GM23338 (cell line): Measurements from ENCODE around the gene PCNX3. TPM values are rescaled to one million over a fixed set of nuclear protein-coding genes. Genes with fewer than 3 reads are reported as not detected.

Experiments
- ATAC-seq: fragments of 200-7000 bp; cut with Tn5 transposase; 3 replicates; pipeline ENCODE4 v1.9.1; 2020
- DNase-seq: peaks from one replicate; pipeline ENCODE4 v3.0.0-alpha.2; 2015; ENCODE audit warnings: low spot score
- H2AFZ ChIP-seq: fragments of 200-600 bp; sonication (generic); 2 replicates; pipeline ENCODE4 v1.8.0; 2016; ENCODE audit warnings: antibody characterized with exemption, mild to moderate bottlenecking, moderate library complexity
- H3F3A ChIP-seq: fragments of 200-600 bp; sonication (generic); replicated peaks from 2 replicates; pipeline ENCODE4 v1.8.0; 2017; ENCODE audit warnings: antibody characterized with exemption, mixed run types, low read depth
- H3K27ac ChIP-seq: fragments of 200-600 bp; sonication (generic); 2 replicates; pipeline ENCODE4 v1.6.1; 2016; ENCODE audit warnings: low read depth
- H3K27me3 ChIP-seq: fragments of 200-600 bp; sonication (generic); 2 replicates; pipeline ENCODE4 v1.8.0; 2016; ENCODE audit warnings: mild to moderate bottlenecking, mixed run types, moderate library complexity; ENCODE audit not compliant: insufficient read depth
- H3K36me3 ChIP-seq: fragments of 200-600 bp; sonication (generic); 2 replicates; pipeline ENCODE4 v1.8.0; 2016; ENCODE audit warnings: mild to moderate bottlenecking; ENCODE audit not compliant: insufficient read depth
- H3K4me1 ChIP-seq: fragments of 200-600 bp; sonication (generic); 2 replicates; pipeline ENCODE4 v1.8.0; 2016; ENCODE audit warnings: mild to moderate bottlenecking, moderate library complexity; ENCODE audit not compliant: insufficient read depth
- H3K4me2 ChIP-seq: fragments of 200-600 bp; sonication (generic); 2 replicates; pipeline ENCODE4 v1.7.1; 2017; ENCODE audit warnings: mixed run types
- H3K4me3 ChIP-seq: fragments of 200-600 bp; sonication (generic); 2 replicates; pipeline ENCODE4 v1.6.1; 2016; ENCODE audit warnings: mixed run types
- H3K79me2 ChIP-seq: fragments of 200-600 bp; sonication (generic); replicated peaks from 2 replicates; pipeline ENCODE4 v1.8.0; 2017; ENCODE audit warnings: mild to moderate bottlenecking; ENCODE audit not compliant: insufficient read depth
- H3K9me2 ChIP-seq: fragments of 200-600 bp; sonication (generic); 2 replicates; pipeline ENCODE4 v1.8.0; 2017; ENCODE audit not compliant: insufficient read depth
- H4K20me1 ChIP-seq: fragments of 200-600 bp; sonication (generic); replicated peaks from 2 replicates; pipeline ENCODE4 v1.8.0; 2017; ENCODE audit warnings: mild to moderate bottlenecking; ENCODE audit not compliant: insufficient read depth
- H3K27ac Mint-ChIP-seq: 2 replicates; pipeline ENCODE4 v1.8.0; 2020; ENCODE audit warnings: inconsistent platforms, mild to moderate bottlenecking, moderate library complexity, mixed read lengths
- H3K27me3 Mint-ChIP-seq: 3 replicates; pipeline ENCODE4 v1.8.0; 2022; ENCODE audit warnings: low read depth, mild to moderate bottlenecking, moderate library complexity, mixed read lengths, inconsistent platforms; ENCODE audit not compliant: insufficient read depth, poor library complexity
- H3K36me3 Mint-ChIP-seq: 3 replicates; pipeline ENCODE4 v1.8.0; 2021; ENCODE audit warnings: low read depth, mild to moderate bottlenecking, inconsistent platforms, moderate library complexity, mixed read lengths
- H3K4me1 Mint-ChIP-seq: 3 replicates; pipeline ENCODE4 v1.8.0; 2020; ENCODE audit warnings: mild to moderate bottlenecking, inconsistent platforms, mixed read lengths
- H3K4me3 Mint-ChIP-seq: 3 replicates; pipeline ENCODE4 v1.8.0; 2021; ENCODE audit warnings: moderate library complexity, mild to moderate bottlenecking, inconsistent platforms, mixed read lengths
- H3K9me3 Mint-ChIP-seq: 3 replicates; pipeline ENCODE4 v1.8.0; 2020; ENCODE audit warnings: moderate library complexity, mild to moderate bottlenecking, inconsistent platforms, mixed read lengths
- CREB1 ChIP-seq: fragments of 250-450 bp; sonication (Bioruptor Pico); IDR thresholded peaks from 2 replicates; pipeline ENCODE4 v1.5.0; 2020; ENCODE audit warnings: low read depth, mild to moderate bottlenecking, moderate library complexity
- CTCF ChIP-seq, 2 experiments: fragments of 200-600 bp in 1 of 2; sonication (generic) in 1 of 2; conservative IDR thresholded peaks; 2 replicates each; pipeline versions ENCODE4 v1.5.1 to v1.6.1; 2016 to 2017; ENCODE audit warnings: antibody characterized with exemption in 2 of 2, low read depth in 2 of 2, mild to moderate bottlenecking in 2 of 2, moderate library complexity in 1 of 2
- EZH2 ChIP-seq: fragments of 200-600 bp; sonication (generic); IDR thresholded peaks from one replicate; pipeline ENCODE4 v1.8.0; 2017; ENCODE audit warnings: antibody characterized with exemption, mild to moderate bottlenecking, low read depth; ENCODE audit not compliant: unreplicated experiment
- EZH2phosphoT487 ChIP-seq: fragments of 200-600 bp; sonication (generic); IDR thresholded peaks from one replicate; pipeline ENCODE4 v1.8.1; 2018; ENCODE audit warnings: antibody characterized with exemption; ENCODE audit not compliant: unreplicated experiment
- JUNB ChIP-seq: IDR thresholded peaks from one replicate; pipeline ENCODE4 v1.6.1; 2016; ENCODE audit warnings: antibody characterized with exemption; ENCODE audit not compliant: unreplicated experiment
- NANOG ChIP-seq: IDR thresholded peaks from 2 replicates; pipeline ENCODE4 v1.6.1; 2016; ENCODE audit warnings: antibody characterized with exemption, borderline replicate concordance
- POLR2AphosphoS5 ChIP-seq: IDR thresholded peaks from 2 replicates; pipeline ENCODE4 v1.6.1; 2016; ENCODE audit warnings: antibody characterized with exemption, low read depth
- STAT1 ChIP-seq: IDR thresholded peaks from one replicate; pipeline ENCODE4 v1.6.1; 2016; ENCODE audit warnings: antibody characterized with exemption; ENCODE audit not compliant: unreplicated experiment
- ZNF114 ChIP-seq: fragments of 250-450 bp; sonication (Bioruptor Pico); IDR thresholded peaks from 2 replicates; pipeline ENCODE4 v1.5.0; 2020; ENCODE audit warnings: mild to moderate bottlenecking, moderate library complexity
- ZNF331 ChIP-seq: fragments of 250-450 bp; sonication (Bioruptor Pico); IDR thresholded peaks from 2 replicates; pipeline ENCODE4 v1.5.0; 2020; ENCODE audit warnings: low read depth, mild to moderate bottlenecking, moderate library complexity
- polyA plus RNA-seq: library from polyadenylated mRNA; unstranded; fragments of >200 nt; fragmentation: Nextera tagmentation; extraction: Ambion mirVana; gene quantifications from 2 replicates; pipeline ENCODE4 v1.2.1, GENCODE V29; 2016
- total RNA-seq: library from RNA; depleted of rRNA; stranded (reverse); fragments of >200 nt; shearing (Covaris generic); gene quantifications from 2 replicates; pipeline ENCODE4 v1.2.3, GENCODE V29; 2014
- TF ChIP-seq, protein P1 (sequence below): fragments of 250-450 bp; sonication (Bioruptor Pico); IDR thresholded peaks from 2 replicates; pipeline ENCODE4 v1.5.0; 2020; ENCODE audit warnings: mild to moderate bottlenecking, moderate library complexity
- TF ChIP-seq, protein P2 (sequence below): IDR thresholded peaks from one replicate; pipeline ENCODE4 v1.6.1; 2018; ENCODE audit warnings: antibody characterized with exemption; ENCODE audit not compliant: unreplicated experiment
- TF ChIP-seq, protein P3 (sequence below): IDR thresholded peaks from 2 replicates; pipeline ENCODE4 v1.6.1; 2016; ENCODE audit warnings: antibody characterized with exemption

PCNX3 gene
- total and polyA plus RNA-seq, 2 experiments from 2014 or later: 8.7 to 52.2 TPM

GRCh38 chr11:65650547-65651338 is 35.2 kb downstream of the PCNX3 start:
- Mint-ChIP-seq H3K4me1 (peaks cover 22% of the 10 kb centered on the region), H3K4me3 (no peak overlapping the region), H3K27me3 (peaks cover 15% of the 10 kb centered on the region), H3K9me3 (no peaks in the 10 kb centered on the region), H3K36me3 (peaks cover 18% of the 10 kb centered on the region), H3K27ac (no peak overlapping the region)
- Histone ChIP-seq H3K4me1 (peaks cover 21% of the 10 kb centered on the region), H3K27me3 (no peaks in the 10 kb centered on the region), H3K36me3 (peaks cover 6% of the 10 kb centered on the region; the same call in 1 of the 2 replicates), H4K20me1 (no peaks in the 10 kb centered on the region; the same call in 1 of the 2 replicates), H3F3A (peaks cover 18% of the 10 kb centered on the region), H3K4me3 (no peak overlapping the region), H3K9me2 (no peaks in the 10 kb centered on the region), H3K79me2 (no peaks in the 10 kb centered on the region), H3K4me2 (no peak overlapping the region), H2AFZ (no peak overlapping the region), H3K27ac (no peak overlapping the region)
- ATAC-seq (no peak), DNase-seq (peak; percentile 40)
- TF ChIP-seq, protein P1, sequence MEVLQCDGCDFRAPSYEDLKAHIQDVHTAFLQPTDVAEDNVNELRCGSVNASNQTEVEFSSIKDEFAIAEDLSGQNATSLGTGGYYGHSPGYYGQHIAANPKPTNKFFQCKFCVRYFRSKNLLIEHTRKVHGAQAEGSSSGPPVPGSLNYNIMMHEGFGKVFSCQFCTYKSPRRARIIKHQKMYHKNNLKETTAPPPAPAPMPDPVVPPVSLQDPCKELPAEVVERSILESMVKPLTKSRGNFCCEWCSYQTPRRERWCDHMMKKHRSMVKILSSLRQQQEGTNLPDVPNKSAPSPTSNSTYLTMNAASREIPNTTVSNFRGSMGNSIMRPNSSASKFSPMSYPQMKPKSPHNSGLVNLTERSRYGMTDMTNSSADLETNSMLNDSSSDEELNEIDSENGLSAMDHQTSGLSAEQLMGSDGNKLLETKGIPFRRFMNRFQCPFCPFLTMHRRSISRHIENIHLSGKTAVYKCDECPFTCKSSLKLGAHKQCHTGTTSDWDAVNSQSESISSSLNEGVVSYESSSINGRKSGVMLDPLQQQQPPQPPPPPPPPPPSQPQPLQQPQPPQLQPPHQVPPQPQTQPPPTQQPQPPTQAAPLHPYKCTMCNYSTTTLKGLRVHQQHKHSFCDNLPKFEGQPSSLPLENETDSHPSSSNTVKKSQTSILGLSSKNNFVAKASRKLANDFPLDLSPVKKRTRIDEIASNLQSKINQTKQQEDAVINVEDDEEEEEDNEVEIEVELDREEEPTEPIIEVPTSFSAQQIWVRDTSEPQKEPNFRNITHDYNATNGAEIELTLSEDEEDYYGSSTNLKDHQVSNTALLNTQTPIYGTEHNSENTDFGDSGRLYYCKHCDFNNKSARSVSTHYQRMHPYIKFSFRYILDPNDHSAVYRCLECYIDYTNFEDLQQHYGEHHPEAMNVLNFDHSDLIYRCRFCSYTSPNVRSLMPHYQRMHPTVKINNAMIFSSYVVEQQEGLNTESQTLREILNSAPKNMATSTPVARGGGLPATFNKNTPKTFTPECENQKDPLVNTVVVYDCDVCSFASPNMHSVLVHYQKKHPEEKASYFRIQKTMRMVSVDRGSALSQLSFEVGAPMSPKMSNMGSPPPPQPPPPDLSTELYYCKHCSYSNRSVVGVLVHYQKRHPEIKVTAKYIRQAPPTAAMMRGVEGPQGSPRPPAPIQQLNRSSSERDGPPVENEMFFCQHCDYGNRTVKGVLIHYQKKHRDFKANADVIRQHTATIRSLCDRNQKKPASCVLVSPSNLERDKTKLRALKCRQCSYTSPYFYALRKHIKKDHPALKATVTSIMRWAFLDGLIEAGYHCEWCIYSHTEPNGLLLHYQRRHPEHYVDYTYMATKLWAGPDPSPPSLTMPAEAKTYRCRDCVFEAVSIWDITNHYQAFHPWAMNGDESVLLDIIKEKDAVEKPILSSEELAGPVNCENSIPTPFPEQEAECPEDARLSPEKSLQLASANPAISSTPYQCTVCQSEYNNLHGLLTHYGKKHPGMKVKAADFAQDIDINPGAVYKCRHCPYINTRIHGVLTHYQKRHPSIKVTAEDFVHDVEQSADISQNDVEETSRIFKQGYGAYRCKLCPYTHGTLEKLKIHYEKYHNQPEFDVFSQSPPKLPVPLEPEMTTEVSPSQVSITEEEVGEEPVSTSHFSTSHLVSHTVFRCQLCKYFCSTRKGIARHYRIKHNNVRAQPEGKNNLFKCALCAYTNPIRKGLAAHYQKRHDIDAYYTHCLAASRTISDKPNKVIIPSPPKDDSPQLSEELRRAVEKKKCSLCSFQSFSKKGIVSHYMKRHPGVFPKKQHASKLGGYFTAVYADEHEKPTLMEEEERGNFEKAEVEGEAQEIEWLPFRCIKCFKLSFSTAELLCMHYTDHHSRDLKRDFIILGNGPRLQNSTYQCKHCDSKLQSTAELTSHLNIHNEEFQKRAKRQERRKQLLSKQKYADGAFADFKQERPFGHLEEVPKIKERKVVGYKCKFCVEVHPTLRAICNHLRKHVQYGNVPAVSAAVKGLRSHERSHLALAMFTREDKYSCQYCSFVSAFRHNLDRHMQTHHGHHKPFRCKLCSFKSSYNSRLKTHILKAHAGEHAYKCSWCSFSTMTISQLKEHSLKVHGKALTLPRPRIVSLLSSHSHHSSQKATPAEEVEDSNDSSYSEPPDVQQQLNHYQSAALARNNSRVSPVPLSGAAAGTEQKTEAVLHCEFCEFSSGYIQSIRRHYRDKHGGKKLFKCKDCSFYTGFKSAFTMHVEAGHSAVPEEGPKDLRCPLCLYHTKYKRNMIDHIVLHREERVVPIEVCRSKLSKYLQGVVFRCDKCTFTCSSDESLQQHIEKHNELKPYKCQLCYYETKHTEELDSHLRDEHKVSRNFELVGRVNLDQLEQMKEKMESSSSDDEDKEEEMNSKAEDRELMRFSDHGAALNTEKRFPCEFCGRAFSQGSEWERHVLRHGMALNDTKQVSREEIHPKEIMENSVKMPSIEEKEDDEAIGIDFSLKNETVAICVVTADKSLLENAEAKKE: no peak
- TF ChIP-seq POLR2AphosphoS5: no peak
- no peak for TF ChIP-seq ZNF331 (CRISPR knock-in tag)
- TF ChIP-seq, protein P2, sequence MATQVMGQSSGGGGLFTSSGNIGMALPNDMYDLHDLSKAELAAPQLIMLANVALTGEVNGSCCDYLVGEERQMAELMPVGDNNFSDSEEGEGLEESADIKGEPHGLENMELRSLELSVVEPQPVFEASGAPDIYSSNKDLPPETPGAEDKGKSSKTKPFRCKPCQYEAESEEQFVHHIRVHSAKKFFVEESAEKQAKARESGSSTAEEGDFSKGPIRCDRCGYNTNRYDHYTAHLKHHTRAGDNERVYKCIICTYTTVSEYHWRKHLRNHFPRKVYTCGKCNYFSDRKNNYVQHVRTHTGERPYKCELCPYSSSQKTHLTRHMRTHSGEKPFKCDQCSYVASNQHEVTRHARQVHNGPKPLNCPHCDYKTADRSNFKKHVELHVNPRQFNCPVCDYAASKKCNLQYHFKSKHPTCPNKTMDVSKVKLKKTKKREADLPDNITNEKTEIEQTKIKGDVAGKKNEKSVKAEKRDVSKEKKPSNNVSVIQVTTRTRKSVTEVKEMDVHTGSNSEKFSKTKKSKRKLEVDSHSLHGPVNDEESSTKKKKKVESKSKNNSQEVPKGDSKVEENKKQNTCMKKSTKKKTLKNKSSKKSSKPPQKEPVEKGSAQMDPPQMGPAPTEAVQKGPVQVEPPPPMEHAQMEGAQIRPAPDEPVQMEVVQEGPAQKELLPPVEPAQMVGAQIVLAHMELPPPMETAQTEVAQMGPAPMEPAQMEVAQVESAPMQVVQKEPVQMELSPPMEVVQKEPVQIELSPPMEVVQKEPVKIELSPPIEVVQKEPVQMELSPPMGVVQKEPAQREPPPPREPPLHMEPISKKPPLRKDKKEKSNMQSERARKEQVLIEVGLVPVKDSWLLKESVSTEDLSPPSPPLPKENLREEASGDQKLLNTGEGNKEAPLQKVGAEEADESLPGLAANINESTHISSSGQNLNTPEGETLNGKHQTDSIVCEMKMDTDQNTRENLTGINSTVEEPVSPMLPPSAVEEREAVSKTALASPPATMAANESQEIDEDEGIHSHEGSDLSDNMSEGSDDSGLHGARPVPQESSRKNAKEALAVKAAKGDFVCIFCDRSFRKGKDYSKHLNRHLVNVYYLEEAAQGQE: no peak
- TF ChIP-seq JUNB: no peak
- TF ChIP-seq, protein P3, sequence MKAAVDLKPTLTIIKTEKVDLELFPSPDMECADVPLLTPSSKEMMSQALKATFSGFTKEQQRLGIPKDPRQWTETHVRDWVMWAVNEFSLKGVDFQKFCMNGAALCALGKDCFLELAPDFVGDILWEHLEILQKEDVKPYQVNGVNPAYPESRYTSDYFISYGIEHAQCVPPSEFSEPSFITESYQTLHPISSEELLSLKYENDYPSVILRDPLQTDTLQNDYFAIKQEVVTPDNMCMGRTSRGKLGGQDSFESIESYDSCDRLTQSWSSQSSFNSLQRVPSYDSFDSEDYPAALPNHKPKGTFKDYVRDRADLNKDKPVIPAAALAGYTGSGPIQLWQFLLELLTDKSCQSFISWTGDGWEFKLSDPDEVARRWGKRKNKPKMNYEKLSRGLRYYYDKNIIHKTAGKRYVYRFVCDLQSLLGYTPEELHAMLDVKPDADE: no peak
- TF ChIP-seq NANOG: no peak
- no peak for TF ChIP-seq CREB1 (CRISPR knock-in tag)
- no peak for TF ChIP-seq STAT1
- TF ChIP-seq CTCF (conservative IDR thresholded peaks at IDR 0.05; ENCODE audit: low read depth in 2 of 2): no peak
- no peak for TF ChIP-seq EZH2
- TF ChIP-seq ZNF114 (CRISPR knock-in tag): no peak
- TF ChIP-seq EZH2phosphoT487: no peak
